HAP-1 (cell line): ENCODE results near the gene CCDC40.

ENCODE experiments used
- DNase-seq, 2 experiments: peaks; one replicate each; pipeline ENCODE4 v3.0.0-alpha.2; 2016 to 2020; ENCODE audit warnings: low spot score in 2 of 2
- H3K27me3 ChIP-seq: fragments of 250-450 bp; sonication (Bioruptor Pico); 2 replicates; pipeline ENCODE4 v1.5.1; 2020; ENCODE audit warnings: low read depth, mild to moderate bottlenecking, moderate library complexity
- H3K36me3 ChIP-seq: fragments of 250-450 bp; sonication (Bioruptor Pico); replicated peaks from 2 replicates; pipeline ENCODE4 v1.5.1; 2020; ENCODE audit warnings: mild to moderate bottlenecking
- H3K4me1 ChIP-seq: fragments of 250-450 bp; sonication (Bioruptor Pico); 2 replicates; pipeline ENCODE4 v1.5.1; 2020; ENCODE audit warnings: mild to moderate bottlenecking
- H3K4me3 ChIP-seq: fragments of 250-450 bp; sonication (Bioruptor Pico); 2 replicates; pipeline ENCODE4 v1.5.1; 2020; ENCODE audit warnings: mild to moderate bottlenecking, moderate library complexity
- H3K9me3 ChIP-seq: fragments of 250-450 bp; sonication (Bioruptor Pico); 2 replicates; pipeline ENCODE4 v1.5.1; 2020; ENCODE audit warnings: mild to moderate bottlenecking, moderate library complexity
- in situ Hi-C: fragments of 300-500 bp; cut with MboI; formaldehyde crosslinking; loops from 3 replicates; pipeline ENCODE4 v1.14.3; 2020; ENCODE audit warnings: low sequenced_read_pairs, inconsistent platforms, mixed read lengths

The CCDC40 gene

DNA sequence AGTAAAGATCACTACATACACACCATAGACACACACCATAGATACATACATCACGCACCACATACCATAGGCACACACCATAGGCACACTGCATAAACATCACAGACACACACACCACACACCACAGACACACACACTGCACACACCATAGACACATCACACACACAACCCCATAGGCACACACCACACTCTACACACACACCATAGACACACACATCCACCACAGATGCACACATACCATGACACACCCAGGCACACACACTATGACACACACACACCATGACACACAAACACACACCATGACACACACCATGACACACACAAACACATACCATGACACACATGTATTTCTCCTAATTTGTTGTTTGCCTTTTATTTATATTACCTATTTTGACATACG lies 14.8 kb upstream of the CCDC40 start:
- in situ Hi-C loops, result no loop called here
- H3K4me3 ChIP-seq, result no peak overlapping the region
- no peaks in the 10 kb centered on the region for H3K9me3 ChIP-seq
- no peaks in the 10 kb centered on the region for H3K4me1 ChIP-seq
- no peaks in the 10 kb centered on the region for H3K36me3 ChIP-seq
- no peak for DNase-seq
- H3K27me3 ChIP-seq, result no peaks in the 10 kb centered on the region

DNA sequence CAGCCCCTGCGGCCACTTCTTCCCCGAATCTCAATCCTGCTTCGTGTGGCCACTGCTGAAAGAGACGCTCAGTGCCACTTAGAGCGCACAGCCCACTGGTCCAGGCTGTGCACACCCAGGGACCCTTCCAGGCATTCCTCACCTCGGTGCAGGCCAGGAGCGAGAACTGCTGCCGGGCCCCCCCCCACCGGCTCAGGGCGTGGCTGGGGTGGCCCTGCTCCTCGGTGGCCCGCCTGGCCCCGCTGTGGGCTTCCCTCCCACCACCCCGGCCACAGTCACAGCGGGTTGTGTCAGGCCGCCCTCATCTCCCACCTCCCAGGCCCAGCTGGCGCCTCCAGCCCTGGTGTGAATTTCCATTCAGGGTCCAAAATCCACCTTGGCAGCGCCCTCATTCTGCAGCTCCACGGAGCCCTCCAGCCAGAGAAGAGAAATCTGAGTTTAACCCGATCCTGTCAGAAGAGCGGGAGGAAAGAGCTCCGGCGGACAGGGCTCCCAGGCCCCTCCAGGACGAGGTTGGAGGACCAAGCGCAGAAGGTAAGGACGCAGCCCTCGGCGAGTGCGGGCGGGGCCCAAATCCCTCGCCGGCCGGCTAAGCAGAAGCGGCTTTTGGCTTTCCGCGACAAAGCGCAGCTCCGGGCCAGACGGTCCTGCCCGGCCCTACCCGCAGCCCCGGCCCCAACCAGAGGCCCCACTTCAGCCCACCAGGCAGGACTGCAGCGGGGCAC lies 12.8 kb upstream of the CCDC40 start:
- no peak for DNase-seq
- no peak overlapping the region for H3K4me3 ChIP-seq
- H3K36me3 ChIP-seq, result no peaks in the 10 kb centered on the region
- H3K9me3 ChIP-seq, result no peaks in the 10 kb centered on the region
- in situ Hi-C loops, result no loop called here
- no peaks in the 10 kb centered on the region for H3K27me3 ChIP-seq
- no peaks in the 10 kb centered on the region for H3K4me1 ChIP-seq

DNA sequence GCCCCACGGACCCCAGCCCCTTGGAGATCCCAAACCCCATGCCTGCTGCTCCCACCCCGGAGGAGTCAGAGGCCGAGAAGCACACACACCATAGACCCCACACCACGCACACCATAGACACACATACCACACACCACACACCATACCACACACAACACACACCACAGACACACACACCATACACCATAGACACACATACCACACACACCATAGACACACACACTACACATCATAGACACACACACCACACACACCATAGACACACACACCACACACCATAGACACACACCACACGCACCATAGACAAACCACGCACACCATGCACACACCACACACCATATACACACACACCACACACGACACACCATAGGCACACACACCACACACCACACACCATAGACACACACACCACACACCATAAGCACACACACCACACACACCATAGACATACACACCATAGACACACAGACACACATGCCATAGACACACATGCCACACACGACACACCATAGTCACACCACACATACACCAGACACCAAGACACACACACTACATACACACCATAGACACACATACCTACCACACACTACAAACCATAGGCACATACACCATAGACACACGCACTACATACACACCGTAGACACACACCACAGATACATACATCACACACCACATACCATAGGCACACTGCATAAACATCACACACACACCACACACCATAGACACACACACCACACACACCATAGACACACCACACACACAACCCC lies 12.1 kb upstream of the CCDC40 start:
- no peak for DNase-seq
- Histone ChIP-seq H3K4me3 (no peak overlapping the region), H3K9me3 (no peaks in the 10 kb centered on the region), H3K4me1 (no peaks in the 10 kb centered on the region), H3K27me3 (no peaks in the 10 kb centered on the region), H3K36me3 (no peaks in the 10 kb centered on the region)
- in situ Hi-C loops, result no loop called here

DNA sequence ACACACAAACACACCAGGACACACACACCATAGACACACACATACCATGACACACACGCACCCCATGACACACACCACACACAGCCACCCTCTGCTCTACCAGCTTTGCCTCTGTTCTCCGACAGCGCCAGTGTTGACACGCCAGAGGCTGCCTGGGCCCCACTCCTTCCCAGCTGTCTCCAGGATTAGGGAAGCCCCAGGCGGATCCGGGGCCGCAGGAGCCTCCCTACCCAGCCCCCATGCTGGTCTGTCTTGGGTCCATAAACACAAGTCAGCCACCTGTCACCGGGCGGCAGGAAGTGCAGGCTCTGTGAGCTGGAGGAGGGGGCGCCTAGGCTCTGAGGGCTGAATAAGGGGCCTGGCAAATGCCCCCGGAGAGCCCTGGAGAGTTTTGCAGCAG lies 11.3 kb upstream of the CCDC40 start:
- H3K36me3 ChIP-seq, result no peaks in the 10 kb centered on the region
- in situ Hi-C loops, result no loop called here
- DNase-seq, result no peak
- H3K27me3 ChIP-seq, result no peaks in the 10 kb centered on the region
- H3K9me3 ChIP-seq, result no peaks in the 10 kb centered on the region
- H3K4me1 ChIP-seq, result no peaks in the 10 kb centered on the region
- H3K4me3 ChIP-seq, result no peak overlapping the region

DNA sequence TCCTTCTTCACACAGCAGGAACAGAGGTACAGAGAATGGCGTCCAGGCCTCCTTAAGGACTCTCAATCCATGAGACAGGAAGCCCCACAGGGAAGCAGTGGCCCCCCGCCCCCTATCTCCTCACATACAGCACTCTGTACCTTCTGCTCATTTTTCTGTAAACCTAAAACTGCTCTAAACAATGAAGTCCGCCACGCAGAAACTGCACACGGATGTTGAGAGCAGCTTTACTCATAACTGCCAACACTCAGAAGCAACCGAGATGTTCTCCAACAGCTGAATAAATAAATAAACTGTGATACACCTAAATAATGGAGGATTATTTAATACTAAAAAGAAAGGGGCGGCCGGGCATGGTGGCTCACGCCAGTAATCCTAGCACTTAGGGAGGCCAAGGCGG lies 10.6 kb upstream of the CCDC40 start:
- no peaks in the 10 kb centered on the region for H3K27me3 ChIP-seq
- no peaks in the 10 kb centered on the region for H3K36me3 ChIP-seq
- no peak overlapping the region for H3K4me3 ChIP-seq
- H3K4me1 ChIP-seq, result no peaks in the 10 kb centered on the region
- in situ Hi-C loops, result no loop called here
- no peak for DNase-seq
- H3K9me3 ChIP-seq, result no peaks in the 10 kb centered on the region

DNA sequence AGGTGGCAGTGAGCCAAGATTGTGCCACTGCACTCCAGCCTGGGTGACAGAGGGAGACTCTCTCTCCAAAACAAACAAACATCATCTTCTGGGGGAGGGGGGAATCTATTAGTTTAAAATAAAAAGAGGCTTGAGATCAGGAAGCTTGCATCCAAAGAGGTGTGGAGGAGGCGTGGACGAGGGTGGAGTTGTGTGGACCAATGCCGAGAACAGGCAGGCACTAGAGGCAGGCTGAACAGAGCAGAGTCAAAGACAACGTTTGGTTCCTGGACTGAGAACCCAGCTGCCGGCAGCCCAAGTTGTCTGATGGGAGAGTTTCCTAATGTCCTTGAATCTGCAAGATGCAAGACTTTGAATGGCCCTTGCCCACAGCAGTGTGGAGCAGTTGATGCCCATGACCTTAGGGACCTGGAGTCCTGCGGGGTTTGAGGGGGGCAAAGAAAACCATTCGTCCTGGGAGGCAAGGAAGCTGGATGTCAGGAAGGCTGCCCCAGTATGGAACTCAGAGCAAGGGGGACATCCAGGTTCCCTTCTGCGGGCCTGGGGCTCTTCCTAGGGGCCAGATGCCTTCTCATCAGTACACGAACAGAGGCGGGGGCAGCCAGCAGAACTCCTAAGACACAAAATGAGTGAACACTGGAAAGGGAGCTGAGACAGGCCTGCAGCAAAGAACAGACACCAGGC lies 9.9 kb upstream of the CCDC40 start:
- in situ Hi-C loops, result no loop called here
- Histone ChIP-seq H3K9me3 (no peaks in the 10 kb centered on the region), H3K27me3 (no peaks in the 10 kb centered on the region), H3K4me3 (no peak overlapping the region), H3K4me1 (no peaks in the 10 kb centered on the region), H3K36me3 (no peaks in the 10 kb centered on the region)
- no peak for DNase-seq

DNA sequence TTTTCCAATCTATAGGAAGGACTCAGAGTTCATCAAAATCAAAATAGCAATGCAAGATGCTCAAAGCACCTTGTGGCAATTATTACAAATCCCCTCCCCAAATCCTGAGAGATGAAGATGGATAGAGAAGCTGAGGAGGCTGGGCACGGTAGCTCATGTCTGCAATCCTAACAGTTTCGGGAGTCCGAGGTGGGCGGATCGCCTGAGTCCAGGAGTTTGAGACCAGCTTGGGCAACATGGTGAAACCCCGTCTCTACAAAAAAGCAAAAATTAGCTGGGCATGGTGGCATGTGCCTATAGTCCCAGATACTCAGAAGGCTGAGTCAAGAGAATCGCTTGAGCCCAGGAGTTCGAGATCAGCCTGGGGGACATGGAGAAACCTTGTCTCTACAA lies 9.4 kb upstream of the CCDC40 start:
- no peaks in the 10 kb centered on the region for H3K27me3 ChIP-seq
- in situ Hi-C loops, result no loop called here
- H3K4me1 ChIP-seq, result no peaks in the 10 kb centered on the region
- H3K36me3 ChIP-seq, result no peaks in the 10 kb centered on the region; the same call in 1 of the 2 replicates
- DNase-seq, result no peak
- H3K9me3 ChIP-seq, result no peaks in the 10 kb centered on the region
- no peak overlapping the region for H3K4me3 ChIP-seq

DNA sequence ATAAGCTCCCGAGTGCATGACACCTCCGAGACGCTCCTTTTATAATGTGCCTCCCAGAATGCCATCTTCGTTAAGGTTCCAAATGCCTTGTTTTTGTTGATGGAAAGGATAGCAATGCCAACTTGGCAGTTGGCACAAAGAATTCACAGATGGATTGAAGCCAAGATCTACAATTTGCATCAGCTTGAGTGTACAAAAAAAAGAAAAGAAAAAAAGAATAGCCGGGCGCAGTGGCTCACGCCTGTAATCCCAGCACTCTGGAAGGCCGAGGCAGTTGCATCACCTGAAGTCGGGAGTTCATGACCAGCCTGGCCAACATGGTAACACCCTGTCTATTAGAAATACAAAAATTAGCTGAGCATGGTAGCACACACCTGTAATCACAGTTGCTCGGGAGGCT lies 8.4 kb upstream of the CCDC40 start:
- Histone ChIP-seq H3K9me3 (no peaks in the 10 kb centered on the region), H3K4me3 (no peak overlapping the region), H3K27me3 (no peaks in the 10 kb centered on the region), H3K36me3 (no peaks in the 10 kb centered on the region; the same call in 1 of the 2 replicates), H3K4me1 (no peaks in the 10 kb centered on the region)
- DNase-seq, result no peak
- in situ Hi-C loops, result no loop called here

DNA sequence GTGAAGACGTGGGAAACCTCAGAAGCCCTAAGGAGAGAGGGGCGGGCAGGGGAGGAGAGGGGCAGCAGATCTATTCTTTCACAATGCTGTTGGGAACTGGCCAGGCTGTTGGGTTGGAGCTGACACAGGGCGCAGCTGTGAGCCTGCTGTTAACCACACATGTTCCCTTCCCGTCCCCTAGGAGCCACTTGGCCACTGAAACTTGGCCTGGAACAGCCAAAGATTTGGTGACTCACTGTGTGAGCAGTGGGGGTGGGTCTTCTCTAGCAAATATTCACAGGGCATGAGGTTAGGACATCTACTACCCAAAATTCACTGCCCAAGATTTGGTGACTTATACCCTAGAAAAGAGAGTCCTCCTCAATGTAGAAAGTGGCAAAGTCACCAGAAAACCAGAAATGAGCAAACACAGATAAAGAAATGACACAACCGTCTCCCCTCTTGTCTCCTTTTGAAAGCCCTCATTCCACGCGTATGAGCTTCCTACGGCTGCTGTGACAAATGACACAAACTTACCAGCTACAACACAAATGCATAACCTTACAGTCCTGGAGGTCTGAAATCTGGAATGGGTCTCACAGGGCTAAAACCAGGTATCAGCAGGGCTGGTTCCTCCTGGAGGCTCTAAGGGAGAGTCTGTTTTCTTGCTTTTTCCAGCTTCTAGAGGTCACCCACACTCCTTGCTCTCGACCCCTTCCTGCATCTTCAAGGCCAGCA lies 7.0 kb upstream of the CCDC40 start:
- H3K36me3 ChIP-seq, result no peaks in the 10 kb centered on the region; the same call in 1 of the 2 replicates
- H3K4me1 ChIP-seq, result peaks cover 2% of the 10 kb centered on the region
- in situ Hi-C loops, result no loop called here
- H3K9me3 ChIP-seq, result no peaks in the 10 kb centered on the region
- no peak for DNase-seq
- H3K27me3 ChIP-seq, result no peaks in the 10 kb centered on the region
- no peak overlapping the region for H3K4me3 ChIP-seq

DNA sequence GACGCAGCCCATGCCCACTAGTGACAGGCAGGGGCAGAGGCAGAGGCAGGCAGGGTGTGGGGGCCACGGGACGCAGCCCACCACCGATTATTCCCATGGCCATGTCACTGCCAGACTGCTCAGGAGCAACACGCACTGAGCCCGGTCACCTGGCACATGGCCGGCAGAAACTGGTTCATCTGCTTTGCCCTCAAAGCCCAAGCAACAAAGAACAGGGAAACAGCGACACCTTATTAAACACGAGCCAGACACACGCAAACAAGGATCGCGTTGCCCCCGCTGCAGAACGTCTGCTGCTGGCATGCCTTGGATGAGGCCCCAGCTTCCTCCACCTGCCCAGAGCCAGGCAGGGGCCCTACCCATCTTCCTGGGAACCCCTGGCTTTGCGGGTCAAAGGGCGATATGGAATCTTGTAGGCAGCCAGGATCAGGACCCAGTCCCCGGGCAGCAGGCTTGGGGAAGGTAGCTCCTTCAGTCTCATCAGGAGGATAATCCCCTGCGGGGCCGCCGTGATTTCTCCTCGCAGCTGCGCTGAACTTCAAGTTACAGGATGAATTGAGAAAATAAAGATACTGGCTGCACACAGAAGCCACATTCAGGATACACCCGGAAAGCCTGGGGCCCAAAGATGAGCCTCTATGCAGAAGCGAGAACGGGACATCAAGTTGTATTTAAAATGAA lies 5.6 kb upstream of the CCDC40 start:
- peaks cover 6% of the 10 kb centered on the region for H3K4me1 ChIP-seq
- in situ Hi-C loops, result no loop called here

DNA sequence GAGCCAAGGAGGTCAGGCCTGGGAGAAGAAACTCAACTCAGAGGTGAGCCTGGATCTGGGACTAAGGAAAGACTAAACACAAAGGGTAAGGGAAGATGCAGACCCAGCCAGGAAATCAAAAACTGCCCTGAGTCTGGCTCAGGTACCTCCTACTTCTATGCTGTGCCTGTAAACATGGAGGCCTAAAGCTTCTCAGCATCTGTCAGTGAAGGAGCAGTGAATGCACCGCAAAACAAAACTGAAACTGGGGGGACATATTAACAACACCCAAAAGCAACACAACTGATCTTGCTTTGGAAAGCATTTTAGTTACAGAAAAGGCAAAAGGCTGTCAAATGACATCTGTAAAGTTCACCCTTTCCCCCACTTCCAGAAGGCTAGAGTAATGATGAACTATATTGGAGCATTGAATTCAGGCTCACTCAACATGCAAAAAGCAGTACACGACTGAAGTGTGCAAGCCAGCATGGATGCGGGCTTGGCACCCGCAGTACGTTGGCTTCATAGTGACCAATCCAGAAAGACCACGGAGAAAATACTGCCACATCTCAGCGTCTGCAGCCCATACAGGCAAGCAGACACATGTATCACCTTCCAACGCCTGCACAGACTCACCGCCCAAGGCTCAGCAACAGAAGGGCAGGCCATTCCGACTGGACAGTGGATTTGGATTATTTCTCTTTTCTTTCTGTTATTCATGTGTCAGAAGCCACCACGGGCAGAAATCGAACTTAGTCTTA lies 4.6 kb upstream of the CCDC40 start:
- Histone ChIP-seq H3K36me3 (no peaks in the 10 kb centered on the region; the same call in 1 of the 2 replicates), H3K27me3 (no peaks in the 10 kb centered on the region), H3K4me1 (peaks cover 6% of the 10 kb centered on the region), H3K4me3 (no peak overlapping the region), H3K9me3 (no peaks in the 10 kb centered on the region)
- in situ Hi-C loops, result no loop called here
- no peak for DNase-seq

More for the DNA sequence above, 5.6 kb upstream of the CCDC40 start:
- Histone ChIP-seq H3K9me3 (no peaks in the 10 kb centered on the region), H3K27me3 (no peaks in the 10 kb centered on the region), H3K36me3 (no peaks in the 10 kb centered on the region; the same call in 1 of the 2 replicates), H3K4me3 (no peak overlapping the region)
- DNase-seq, result no peak

DNA sequence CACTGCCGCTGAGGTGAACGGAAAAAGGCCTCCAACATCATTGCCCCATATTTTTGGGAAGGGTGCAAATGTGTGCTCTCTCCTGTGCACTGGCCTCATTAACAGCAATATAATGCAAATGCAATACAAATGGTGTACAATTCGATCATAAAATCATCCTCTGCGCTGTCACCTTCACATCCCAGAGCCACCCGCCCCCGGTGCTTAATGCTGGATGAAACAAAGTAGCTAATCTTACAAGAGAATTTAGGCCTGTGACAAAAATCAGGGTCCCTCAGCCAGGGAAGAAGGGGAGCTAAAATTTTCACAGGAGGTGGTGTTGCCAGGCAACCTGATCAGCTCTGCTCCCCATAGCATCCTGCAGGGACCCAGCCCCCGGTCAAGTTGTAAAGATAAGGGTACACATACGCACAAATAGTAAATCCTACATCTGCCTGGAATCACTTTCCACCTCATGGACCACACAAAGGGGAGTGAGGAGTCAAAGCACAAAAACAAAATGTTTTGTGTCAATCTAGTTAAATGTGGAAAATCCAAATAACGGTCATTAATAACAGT lies 3.7 kb upstream of the CCDC40 start:
- no peaks in the 10 kb centered on the region for H3K27me3 ChIP-seq
- in situ Hi-C loops, result no loop called here
- peaks cover 6% of the 10 kb centered on the region for H3K4me1 ChIP-seq
- H3K36me3 ChIP-seq, result no peaks in the 10 kb centered on the region; the same call in 1 of the 2 replicates
- H3K4me3 ChIP-seq, result no peak overlapping the region
- no peak for DNase-seq
- H3K9me3 ChIP-seq, result no peaks in the 10 kb centered on the region
